NCI-H1930 (cell line): ENCODE results near the gene KHDC4.
"Not testable (repeated sequence)": the region's sequence is repeated elsewhere in the genome, so short reads cannot be mapped to it uniquely, and the experiment has no call there.

Experiments
- DNase-seq, 2 experiments: peaks; one replicate each; lab custom pipeline; 2025; lab: John Stamatoyannopoulos, UW

The KHDC4 gene

DNA sequence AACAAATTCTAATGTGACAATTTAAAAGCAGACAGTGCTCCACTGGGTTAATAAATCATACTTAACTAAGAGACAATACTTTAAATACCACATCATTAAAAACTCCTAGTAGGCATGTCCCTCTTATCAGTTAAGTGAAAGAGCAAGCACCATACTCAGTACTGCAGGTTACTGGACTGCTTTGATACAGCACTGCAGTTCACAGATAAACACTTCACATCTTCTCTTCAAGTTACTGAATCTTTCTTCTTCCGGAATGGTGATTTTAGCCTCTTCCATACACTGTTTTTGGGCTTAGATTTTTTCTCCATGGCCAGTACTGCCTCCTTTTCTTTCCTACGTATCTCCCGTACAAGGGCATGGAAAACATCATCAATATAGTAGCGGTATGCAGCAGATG is 34.1 kb downstream of the KHDC4 start:
- no peak for DNase-seq

- DNase-seq: no peak
Observed at GRCh38 chr1:155899683-155900082, 34.5 kb downstream of the KHDC4 start.

GRCh38 chr1:155898888-155899287 is 35.3 kb downstream of the KHDC4 start:
- DNase-seq: no peak

DNA sequence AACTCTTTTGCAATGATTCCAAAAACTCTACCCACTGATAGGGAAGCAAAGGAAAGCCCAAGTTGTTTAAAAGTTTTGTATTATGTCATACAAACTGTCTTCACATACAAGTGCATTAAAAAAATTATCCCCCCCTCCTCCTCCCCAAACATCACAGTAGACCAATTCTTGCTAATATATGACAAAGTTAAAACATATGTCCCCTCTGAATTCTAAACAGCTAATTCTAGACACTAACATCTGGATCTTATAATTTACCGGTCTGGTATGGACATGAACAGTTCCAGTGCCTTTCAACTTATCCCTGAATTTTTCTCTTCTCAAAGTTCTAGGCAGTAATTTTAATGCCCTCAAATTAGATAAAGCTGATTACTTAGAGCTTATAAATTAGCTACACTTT is 36.5 kb downstream of the KHDC4 start:
- DNase-seq: no peak

DNA sequence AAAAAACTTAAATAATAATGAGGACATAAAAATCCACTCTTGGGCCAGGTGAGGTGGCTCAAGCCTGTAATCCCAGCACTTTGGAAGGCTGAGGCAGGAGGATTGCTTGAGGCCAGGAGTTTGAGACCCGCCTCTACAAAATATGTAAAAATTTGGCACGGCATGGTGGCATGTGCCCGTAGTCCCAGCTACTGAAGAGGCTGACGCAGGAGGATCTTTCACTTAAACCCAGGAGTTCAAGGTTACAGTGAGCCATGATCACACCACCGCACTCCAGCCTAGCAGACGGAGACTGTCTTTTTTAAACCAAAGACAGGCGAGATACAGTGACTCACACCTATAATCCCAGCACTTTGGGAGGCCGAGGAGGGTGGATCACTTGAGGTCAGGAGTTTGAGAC is 37.7 kb downstream of the KHDC4 start:
- not testable (repeated sequence) for DNase-seq

GRCh38 chr1:155895617-155896016 is 38.6 kb downstream of the KHDC4 start:
- not testable (repeated sequence) for DNase-seq

DNA sequence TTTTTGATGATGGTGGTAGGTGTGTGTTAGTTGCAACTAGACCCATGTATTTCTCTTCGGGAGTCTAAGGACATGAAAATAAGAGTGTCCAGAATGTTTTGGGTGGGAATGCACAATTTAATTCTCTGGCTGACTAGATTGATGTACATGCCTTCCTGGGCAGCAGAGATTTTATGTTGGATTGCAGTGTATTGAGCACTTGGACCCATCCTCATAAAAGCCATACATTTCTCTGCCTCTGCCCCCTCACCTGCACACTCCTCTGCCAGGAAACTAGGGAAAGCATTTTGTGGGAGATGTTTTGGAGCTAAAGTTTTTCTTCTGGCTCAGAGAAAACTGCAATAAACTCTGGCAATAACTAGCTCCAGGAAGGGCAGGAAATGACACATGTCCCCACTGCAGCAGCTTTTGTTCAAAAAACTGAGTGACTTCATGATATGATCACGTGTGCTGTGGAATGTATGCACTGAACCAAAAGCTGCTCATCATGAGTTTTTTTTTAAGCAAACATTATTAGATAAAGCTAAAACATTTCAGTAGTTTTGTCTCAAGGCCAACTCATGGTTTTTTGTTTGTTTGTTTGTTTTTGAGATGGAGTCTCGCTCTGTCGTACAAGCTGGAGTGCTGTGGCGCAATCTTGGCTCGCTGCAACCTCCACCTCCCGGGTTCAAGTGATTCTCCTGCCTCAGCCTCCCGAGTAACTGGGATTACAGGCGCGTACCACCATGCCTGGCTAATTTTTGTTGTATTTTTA is 40.6 kb downstream of the KHDC4 start:
- no peak for DNase-seq

DNA sequence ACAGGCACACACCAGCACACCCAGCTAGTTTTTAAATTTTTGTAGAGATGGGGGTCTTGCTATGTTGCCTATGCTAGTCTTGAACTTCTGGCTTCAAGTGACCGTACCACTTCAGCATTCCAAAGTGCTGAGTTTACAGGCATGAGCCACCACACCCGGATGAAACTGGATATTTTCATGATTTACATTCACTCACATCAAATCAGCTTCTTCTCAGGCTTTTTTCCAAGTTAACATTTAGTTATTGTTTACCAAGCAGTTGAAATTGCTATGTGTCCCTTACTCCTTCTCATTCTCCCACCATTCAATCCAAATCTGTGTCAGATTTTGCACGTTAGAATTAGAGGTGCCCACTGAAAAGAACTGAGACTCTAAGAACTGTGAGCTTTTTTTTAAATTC is 41.4 kb downstream of the KHDC4 start:
- DNase-seq: no peak

GRCh38 chr1:155890251-155890650 is 44.0 kb downstream of the KHDC4 start:
- no peak for DNase-seq

- DNase-seq: no peak
Observed at GRCh38 chr1:155889566-155889965, 44.6 kb downstream of the KHDC4 start.

GRCh38 chr1:155888481-155888880 is 45.7 kb downstream of the KHDC4 start:
- no peak for DNase-seq

DNA sequence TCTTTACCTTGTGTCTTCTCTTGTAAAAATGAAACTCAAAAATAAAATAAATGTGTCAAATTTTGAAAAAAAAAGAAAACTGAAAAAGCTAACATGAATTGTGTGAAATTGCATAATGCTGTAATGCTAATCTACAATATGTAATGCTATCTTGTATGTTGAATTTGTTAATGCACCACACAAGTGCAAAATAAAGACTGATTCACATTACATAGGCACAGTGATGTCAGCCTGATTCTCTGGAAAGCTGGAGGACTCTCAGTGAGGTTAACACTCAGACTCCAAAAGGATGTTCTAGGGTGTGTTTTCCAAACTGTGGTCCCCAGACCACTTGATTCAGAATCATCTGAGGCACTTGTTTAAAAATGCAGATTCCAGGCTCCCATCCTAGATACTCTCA is 49.2 kb downstream of the KHDC4 start:
- no peak for DNase-seq

DNA sequence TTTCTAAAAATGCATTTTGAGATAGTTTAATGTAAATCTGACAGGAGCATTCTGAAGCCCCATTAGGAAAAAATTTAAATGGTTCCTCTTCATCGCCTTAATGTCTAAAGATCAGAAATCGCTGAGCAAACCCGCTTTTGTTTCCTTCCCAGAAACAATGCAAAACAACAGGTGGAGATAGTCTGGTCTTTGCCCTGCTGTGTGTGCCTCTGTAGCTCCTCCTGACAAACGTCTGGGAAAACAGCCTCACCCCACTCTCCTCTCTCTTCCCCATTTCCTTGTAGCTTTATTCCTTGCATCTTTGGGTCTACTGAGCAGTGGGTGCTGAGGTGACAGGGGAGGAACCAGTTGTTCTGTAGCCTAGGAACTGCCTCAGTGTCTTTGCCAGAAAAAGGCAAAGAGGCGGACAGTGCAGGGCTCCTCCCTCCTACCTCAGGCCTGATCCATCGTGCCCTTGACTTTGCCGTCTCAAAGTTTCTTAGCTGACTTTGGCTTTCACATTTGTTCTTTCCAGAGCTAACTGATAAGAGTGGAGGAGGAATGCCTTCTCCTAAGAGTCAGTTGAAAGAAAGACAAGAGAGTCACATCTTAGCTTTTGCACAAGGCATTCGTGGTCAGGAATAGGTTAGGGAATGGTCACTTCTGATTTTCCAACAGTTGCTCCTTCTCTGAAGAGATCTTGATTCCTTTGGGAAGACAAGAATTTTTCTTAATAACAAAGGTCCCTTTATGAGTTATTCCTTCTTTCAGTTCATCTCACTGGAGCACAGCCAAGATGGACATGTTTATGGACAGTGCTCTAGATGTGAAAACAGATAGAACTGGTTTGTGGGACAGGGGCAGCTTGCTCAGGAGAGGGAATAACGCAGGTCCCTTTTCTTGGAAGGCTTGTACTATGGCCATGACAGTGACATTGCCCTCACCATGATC is 49.9 kb downstream of the KHDC4 start:
- DNase-seq: no peak

DNA sequence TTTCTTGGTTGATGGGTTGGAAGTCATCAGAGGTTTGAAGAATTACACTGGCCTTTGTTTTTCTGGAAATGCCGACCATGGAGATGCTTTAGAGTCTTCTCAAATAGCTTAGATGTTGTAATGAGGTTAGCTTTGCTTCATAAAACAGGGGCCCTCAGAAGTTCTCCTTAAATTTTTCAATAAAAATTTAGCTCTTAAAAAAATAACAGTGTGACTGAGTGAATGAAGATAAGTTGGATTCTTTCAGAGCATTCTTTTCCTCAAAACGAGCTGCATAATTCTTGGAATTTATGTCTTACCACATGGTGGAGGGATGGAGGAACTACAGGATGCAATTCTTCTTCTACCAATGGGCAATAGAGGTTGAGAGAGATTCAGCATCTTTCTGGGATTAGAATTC is 51.4 kb downstream of the KHDC4 start:
- DNase-seq: no peak

GRCh38 chr1:155882235-155882634 is 52.0 kb downstream of the KHDC4 start:
- no peak for DNase-seq

DNA sequence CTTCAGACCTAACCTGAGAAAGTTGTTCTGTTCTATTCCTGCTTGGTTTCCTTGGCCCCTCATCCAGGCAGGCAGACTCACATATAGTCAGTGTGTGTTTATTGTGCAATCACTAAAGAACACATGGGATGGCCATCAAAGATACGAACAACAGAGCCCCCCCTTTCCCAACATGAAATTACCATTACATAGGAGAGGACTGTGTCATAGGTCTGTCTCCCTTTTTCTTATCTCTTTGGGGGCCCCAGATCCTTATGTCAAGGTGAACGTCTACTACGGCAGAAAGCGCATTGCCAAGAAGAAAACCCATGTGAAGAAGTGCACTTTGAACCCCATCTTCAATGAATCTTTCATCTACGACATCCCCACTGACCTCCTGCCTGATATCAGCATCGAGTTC is 53.3 kb downstream of the KHDC4 start:
- no peak for DNase-seq

DNA sequence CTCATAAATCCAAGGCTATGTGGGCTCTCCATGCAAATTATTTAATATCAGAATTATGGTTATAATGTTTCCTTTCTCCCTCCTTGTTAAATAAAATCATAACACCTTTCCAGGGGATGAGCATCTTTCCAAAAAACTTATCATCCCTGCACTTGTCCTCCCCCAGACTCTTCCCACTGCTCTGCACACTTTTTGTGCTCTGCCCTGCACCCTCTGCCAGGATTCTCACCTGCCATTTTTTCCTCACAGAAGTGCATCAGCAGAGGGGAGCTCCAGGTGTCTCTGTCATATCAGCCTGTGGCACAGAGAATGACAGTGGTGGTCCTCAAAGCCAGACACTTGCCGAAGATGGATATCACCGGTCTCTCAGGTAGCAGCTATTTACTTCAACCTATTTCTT is 54.0 kb downstream of the KHDC4 start:
- no peak for DNase-seq

- DNase-seq: no peak
Observed at GRCh38 chr1:155877945-155878344, 56.3 kb downstream of the KHDC4 start.

DNA sequence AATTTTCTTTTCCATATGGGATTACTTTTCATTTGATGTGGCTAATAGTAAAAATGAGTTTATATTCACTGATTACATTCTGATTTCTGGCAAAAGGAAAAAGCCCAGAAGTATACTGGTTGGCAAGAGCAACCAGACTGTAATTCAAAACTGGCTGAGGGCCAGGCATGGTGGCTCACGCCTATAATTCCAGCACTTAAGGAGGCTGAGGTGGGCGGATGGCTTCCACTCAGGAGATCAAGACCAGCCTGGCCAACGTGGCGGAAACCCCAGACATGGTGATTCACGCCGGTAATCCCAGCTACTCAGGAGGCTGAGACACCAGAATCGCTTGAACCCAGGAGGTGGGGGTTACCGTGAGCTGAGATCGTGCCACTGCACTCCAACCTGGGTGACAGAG is 60.4 kb downstream of the KHDC4 start:
- DNase-seq: no peak

DNA sequence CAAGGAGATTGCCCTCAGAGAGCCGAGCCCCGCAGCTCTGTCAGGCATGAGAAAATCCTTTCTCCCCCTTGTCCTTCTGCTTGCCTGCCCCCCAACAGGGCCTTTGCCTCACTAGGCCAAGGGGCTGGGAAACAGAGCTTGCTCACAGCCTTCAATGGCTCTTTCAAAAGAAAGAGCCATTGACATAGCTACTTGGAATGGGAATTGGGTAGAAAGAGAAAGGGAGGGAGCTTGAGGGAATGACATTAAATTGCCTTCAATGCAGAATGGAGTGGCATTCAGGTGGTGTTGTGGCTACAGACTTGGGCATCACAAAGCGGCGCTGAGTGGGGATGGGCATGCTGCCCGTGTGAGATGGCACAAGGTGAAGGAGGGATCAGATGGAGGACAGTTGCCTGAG is 61.7 kb downstream of the KHDC4 start:
- DNase-seq: no peak

GRCh38 chr1:155871390-155871789 is 62.8 kb downstream of the KHDC4 start:
- no peak for DNase-seq

GRCh38 chr1:155867766-155868165 is 66.4 kb downstream of the KHDC4 start:
- no peak for DNase-seq

- DNase-seq: no peak
Observed at GRCh38 chr1:155864393-155864792, 69.8 kb downstream of the KHDC4 start.
